Measurements from ENCODE around the gene DNAL4.

DNAL4 gene

GRCh38 chr22:38789606-38790005 is 4.3 kb downstream of the DNAL4 start:
- H3K4me3 ChIP-seq (ENCODE audit: low read depth, low read length), result no peak overlapping the region
- DNase-seq (ENCODE audit: low read depth), result no peak
- TF ChIP-seq CTCF (IDR thresholded peaks at IDR 0.05; ENCODE audit: low read depth, low read length, missing control alignments), result no peak

- no peak overlapping the region for H3K4me3 ChIP-seq (ENCODE audit: low read depth, low read length)
- no peak for TF ChIP-seq CTCF (IDR thresholded peaks at IDR 0.05; ENCODE audit: low read depth, low read length, missing control alignments)
- DNase-seq (ENCODE audit: low read depth), result no peak
These were observed 5.1 kb downstream of the DNAL4 start for GRCh38 chr22:38788846-38789245.

- TF ChIP-seq CTCF (IDR thresholded peaks at IDR 0.05; ENCODE audit: low read depth, low read length, missing control alignments), result no peak
- no peak for DNase-seq (ENCODE audit: low read depth)
- H3K4me3 ChIP-seq (ENCODE audit: low read depth, low read length), result no peak overlapping the region
These were observed 5.7 kb downstream of the DNAL4 start for GRCh38 chr22:38788021-38788816.

GRCh38 chr22:38786631-38787030 is 7.3 kb downstream of the DNAL4 start:
- TF ChIP-seq CTCF (IDR thresholded peaks at IDR 0.05; ENCODE audit: low read depth, low read length, missing control alignments), result no peak
- no peak for DNase-seq (ENCODE audit: low read depth)

GRCh38 chr22:38784856-38785255 is 9.1 kb downstream of the DNAL4 start:
- H3K4me3 ChIP-seq (ENCODE audit: low read depth, low read length), result no peak overlapping the region
- no peak for TF ChIP-seq CTCF (IDR thresholded peaks at IDR 0.05; ENCODE audit: low read depth, low read length, missing control alignments)
- no peak for DNase-seq (ENCODE audit: low read depth)

More at GRCh38 chr22:38786631-38787030, 7.3 kb downstream of the DNAL4 start:
- H3K4me3 ChIP-seq (ENCODE audit: low read depth, low read length), result no peak overlapping the region

- DNase-seq (ENCODE audit: low read depth), result no peak
- no peak overlapping the region for H3K4me3 ChIP-seq (ENCODE audit: low read depth, low read length)
- TF ChIP-seq CTCF (IDR thresholded peaks at IDR 0.05; ENCODE audit: low read depth, low read length, missing control alignments), result no peak
These were observed 9.9 kb downstream of the DNAL4 start for GRCh38 chr22:38784035-38784434.

- no peak for DNase-seq (ENCODE audit: low read depth)
- no peak for TF ChIP-seq CTCF (IDR thresholded peaks at IDR 0.05; ENCODE audit: low read depth, low read length, missing control alignments)
- no peak overlapping the region for H3K4me3 ChIP-seq (ENCODE audit: low read depth, low read length)
These were observed 10.8 kb downstream of the DNAL4 start for GRCh38 chr22:38783095-38783615.

Measured in GM12864 (cell line).